IMR-90 (cell line): Measurements from ENCODE around the gene PDE6A. TPM values are rescaled to one million over a fixed set of nuclear protein-coding genes. Genes with fewer than 3 reads are reported as not detected.

Experiments
- ATAC-seq: fragments of 200-7000 bp; cut with Tn5 transposase; 2 replicates; pipeline ENCODE4 v1.9.1; 2020; ENCODE audit warnings: low read depth, mild to moderate bottlenecking, moderate library complexity
- BruUV-seq: library from RNA; stranded (reverse); fragments of 400-500 nt; replicated peaks from 2 replicates; lab custom pipeline; 2021; lab: Mats Ljungman, UMichigan
- CTCF ChIA-PET: fragments of 300-600 bp; formaldehyde crosslinking; extraction: SDS; loops from one replicate; lab custom pipeline; 2021; ENCODE audit warnings: antibody characterized with exemption; lab: Yijun Ruan, JAX
- POLR2A ChIA-PET: fragments of 300-600 bp; sonication (Branson Sonifier 250); formaldehyde crosslinking; loops from one replicate; lab custom pipeline; 2022; ENCODE audit warnings: antibody characterized with exemption; ENCODE audit not compliant: unreplicated experiment; lab: Charles Lee
- DNase-seq: peaks from one replicate; pipeline ENCODE4 v3.0.0; 2013
- H2AFZ ChIP-seq: replicated peaks from 2 replicates; pipeline ENCODE3; 2013; ENCODE audit warnings: low read length, mild to moderate bottlenecking; ENCODE audit not compliant: poor library complexity
- H2AK5ac ChIP-seq: 2 replicates; pipeline ENCODE4 v1.6.1; 2013; ENCODE audit warnings: low read depth, low read length, inconsistent platforms
- H2AK9ac ChIP-seq: replicated peaks from 2 replicates; pipeline ENCODE3; 2013; ENCODE audit warnings: mild to moderate bottlenecking, low read depth, low read length, moderate library complexity; ENCODE audit not compliant: poor library complexity
- H2BK120ac ChIP-seq: 2 replicates; pipeline ENCODE4 v1.6.1; 2013; ENCODE audit warnings: low read depth, low read length, inconsistent platforms
- H2BK15ac ChIP-seq: 3 replicates; pipeline ENCODE4 v1.6.1; 2013; ENCODE audit warnings: low read depth, low read length, inconsistent platforms
- H2BK20ac ChIP-seq: 2 replicates; pipeline ENCODE4 v1.6.1; 2013; ENCODE audit warnings: low read depth, mild to moderate bottlenecking, inconsistent platforms, low read length, moderate library complexity
- H2BK5ac ChIP-seq: 2 replicates; pipeline ENCODE4 v1.6.1; 2013; ENCODE audit warnings: mild to moderate bottlenecking, low read depth, low read length, inconsistent platforms; ENCODE audit not compliant: poor library complexity, severe bottlenecking
- H3K14ac ChIP-seq: replicated peaks from 2 replicates; pipeline ENCODE4 v1.6.1; 2013; ENCODE audit warnings: low read depth, low read length, inconsistent platforms
- H3K18ac ChIP-seq: 2 replicates; pipeline ENCODE4 v1.6.1; 2013; ENCODE audit warnings: low read depth, low read length, control low read depth
- H3K23ac ChIP-seq: 2 replicates; pipeline ENCODE4 v1.6.1; 2013; ENCODE audit warnings: low read depth, low read length, inconsistent platforms
- H3K27ac ChIP-seq: 2 replicates; pipeline ENCODE4 v1.5.1; 2013; ENCODE audit warnings: mild to moderate bottlenecking, control low read depth, low read length; ENCODE audit not compliant: insufficient read depth
- H3K27me3 ChIP-seq: 2 replicates; pipeline ENCODE4 v1.6.1; 2013; ENCODE audit warnings: low read length; ENCODE audit not compliant: control insufficient read depth, insufficient read depth
- H3K36me3 ChIP-seq: 2 replicates; pipeline ENCODE4 v1.6.1; 2013; ENCODE audit warnings: low read length, mixed read lengths; ENCODE audit not compliant: control insufficient read depth, insufficient read depth
- H3K4ac ChIP-seq: 2 replicates; pipeline ENCODE4 v1.6.1; 2013; ENCODE audit warnings: low read depth, low read length, inconsistent platforms
- H3K4me1 ChIP-seq: 2 replicates; pipeline ENCODE4 v1.6.1; 2013; ENCODE audit warnings: low read length, mixed read lengths; ENCODE audit not compliant: control insufficient read depth, insufficient read depth
- H3K4me2 ChIP-seq: 2 replicates; pipeline ENCODE4 v1.6.1; 2013; ENCODE audit warnings: low read depth, mild to moderate bottlenecking, control low read depth, low read length, moderate library complexity
- H3K4me3 ChIP-seq: 2 replicates; pipeline ENCODE4 v1.5.1; 2013; ENCODE audit warnings: low read depth, mild to moderate bottlenecking, control low read depth, low read length, moderate library complexity; ENCODE audit not compliant: insufficient read depth
- H3K56ac ChIP-seq: 2 replicates; pipeline ENCODE4 v1.6.1; 2013; ENCODE audit warnings: low read length, inconsistent platforms; ENCODE audit not compliant: insufficient read depth; ENCODE audit errors: extremely low read depth
- H3K79me1 ChIP-seq, 2 experiments: 2 replicates each; pipeline ENCODE4 v1.6.1; 2013; ENCODE audit warnings: low read length in 2 of 2, inconsistent platforms in 1 of 2, low read depth in 1 of 2
- H3K9ac ChIP-seq: 2 replicates; pipeline ENCODE4 v1.6.1; 2013; ENCODE audit warnings: low read depth, low read length, control low read depth
- H3K9me1 ChIP-seq: 2 replicates; pipeline ENCODE4 v1.6.1; 2013; ENCODE audit warnings: low read length, inconsistent platforms; ENCODE audit not compliant: insufficient read depth
- H3K9me3 ChIP-seq: 2 replicates; pipeline ENCODE4 v1.6.1; 2013; ENCODE audit warnings: low read length; ENCODE audit not compliant: control insufficient read depth, insufficient read depth
- H4K20me1 ChIP-seq: 2 replicates; pipeline ENCODE4 v1.6.1; 2013; ENCODE audit warnings: low read length, inconsistent platforms; ENCODE audit not compliant: insufficient read depth
- H4K5ac ChIP-seq: 2 replicates; pipeline ENCODE4 v1.6.1; 2013; ENCODE audit warnings: mild to moderate bottlenecking, low read depth, low read length, control low read depth
- H4K8ac ChIP-seq, 2 experiments: 2 replicates each; pipeline ENCODE4 v1.6.1; 2013; ENCODE audit warnings: low read depth in 2 of 2, low read length in 2 of 2, control low read depth in 1 of 2, inconsistent platforms in 1 of 2
- H4K91ac ChIP-seq: 2 replicates; pipeline ENCODE4 v1.6.1; 2013; ENCODE audit warnings: low read depth, low read length, inconsistent platforms; ENCODE audit not compliant: insufficient read depth
- CEBPB ChIP-seq: IDR thresholded peaks from 2 replicates; pipeline ENCODE4 v1.6.1; 2012; ENCODE audit warnings: low read depth, low read length, improper control_type of control experiment
- CTCF ChIP-seq: conservative IDR thresholded peaks from 2 replicates; pipeline ENCODE4 v1.5.1; 2012; ENCODE audit warnings: mild to moderate bottlenecking, low read depth, low read length, improper control_type of control experiment
- FOS ChIP-seq: fragments of 150-350 bp; IDR thresholded peaks from 2 replicates; pipeline ENCODE4 v1.6.1; 2016; ENCODE audit warnings: low read depth, low read length
- MAFK ChIP-seq: IDR thresholded peaks from 2 replicates; pipeline ENCODE4 v1.6.1; 2012; ENCODE audit warnings: low read depth, low read length, improper control_type of control experiment
- MAZ ChIP-seq: IDR thresholded peaks from 2 replicates; pipeline ENCODE4 v1.6.1; 2012; ENCODE audit warnings: low read depth, mild to moderate bottlenecking, low read length, improper control_type of control experiment, moderate library complexity, borderline replicate concordance
- NFE2L2 ChIP-seq: fragments of 150-350 bp; IDR thresholded peaks from 2 replicates; pipeline ENCODE4 v1.6.1; 2016; ENCODE audit warnings: low read depth, mild to moderate bottlenecking, low read length
- RCOR1 ChIP-seq: IDR thresholded peaks from 2 replicates; pipeline ENCODE4 v1.6.1; 2012; ENCODE audit warnings: mild to moderate bottlenecking, low read length, improper control_type of control experiment; ENCODE audit not compliant: insufficient replicate concordance
- SMC3 ChIP-seq: fragments of 150-350 bp; IDR thresholded peaks from 2 replicates; pipeline ENCODE4 v1.6.1; 2016; ENCODE audit warnings: low read depth, mild to moderate bottlenecking, antibody characterized with exemption, low read length, moderate library complexity
- USF2 ChIP-seq: fragments of 150-350 bp; IDR thresholded peaks from 2 replicates; pipeline ENCODE4 v1.6.1; 2017; ENCODE audit warnings: mild to moderate bottlenecking, antibody characterized with exemption, low read length, low read depth
- WGBS, 2 experiments: methylation state at CpG; one replicate each; pipeline versions ENCODE4 v1.1.5 to v1.1.7; 2013; ENCODE audit warnings: missing lambda C conversion rate in 2 of 2; ENCODE audit not compliant: insufficient read length in 1 of 2; ENCODE audit errors: extremely low coverage in 2 of 2; 5-methylcytosine and 5-hydroxymethylcytosine counted together
- dilution Hi-C: fragments of 300-500 bp; cut with HindIII; formaldehyde crosslinking; loops from one replicate; pipeline ENCODE4 v1.14.3; 2018; ENCODE audit warnings: low sequenced_read_pairs; ENCODE audit not compliant: unreplicated experiment
- in situ Hi-C: fragments of 300-500 bp; cut with MboI; formaldehyde crosslinking; loops from 3 replicates; pipeline ENCODE4 v1.14.3; 2019; ENCODE audit warnings: low sequenced_read_pairs, inconsistent platforms, mixed read lengths
- intact Hi-C: fragments of 100-400 bp; cut with micrococcal nuclease; formaldehyde crosslinking; loops from 2 replicates; pipeline ENCODE4 v1.10.0; 2022
- polyA plus RNA-seq, 3 experiments: library from polyadenylated mRNA; depleted of rRNA; stranded (reverse); fragments of >200 nt; gene quantifications; 2 replicates each; pipeline ENCODE4 v1.2.3, GENCODE V29; 2012; ENCODE audit warnings: low replicate concordance in 1 of 3
- total RNA-seq: library from RNA; depleted of rRNA; stranded (reverse); fragments of >200 nt; gene quantifications from 2 replicates; pipeline ENCODE4 v1.2.3, GENCODE V29; 2012

The PDE6A gene
- total and polyA plus RNA-seq, 2 of the 4 experiments (the other 2 are of a cell fraction) = not detected

- no peak for DNase-seq
- H4K20me1 ChIP-seq = no peaks in the 10 kb centered on the region
- no peak overlapping the region for H3K14ac ChIP-seq
- H3K36me3 ChIP-seq = no peaks in the 10 kb centered on the region
- H3K9me3 ChIP-seq = no peaks in the 10 kb centered on the region
- no peak overlapping the region for H3K9ac ChIP-seq
- 50% methylated on average over 1 of the region's 3 CpGs; no CpG with 5 or more reads in 1 of the 2 experiments for WGBS, 2 experiments
- no peaks in the 10 kb centered on the region for H3K9me1 ChIP-seq
- ChIA-PET POLR2A (no interaction called here), CTCF (interaction anchor here (0.6 kb wide), 1 partner anchor 45 kb away, joined by 4 read pairs; no protein-coding TSS in a partner anchor)
- no peak for TF ChIP-seq MAZ
- TF ChIP-seq MAFK = no peak
- no peak for TF ChIP-seq RCOR1
- no peak for TF ChIP-seq SMC3
- no peak for TF ChIP-seq NFE2L2
- TF ChIP-seq CTCF = no peak
- TF ChIP-seq FOS = no peak
- TF ChIP-seq CEBPB = no peak
- no peak for TF ChIP-seq USF2
- H4K8ac ChIP-seq = no peak overlapping the region
- BruUV-seq = no TSS peak
- no peak for ATAC-seq
- no peak overlapping the region for H2BK15ac ChIP-seq
- H3K79me1 ChIP-seq = no peaks in the 10 kb centered on the region
- intact Hi-C loops = no loop called here
- H2AK5ac ChIP-seq = no peak overlapping the region
- H2BK5ac ChIP-seq = no peak overlapping the region
- no peak overlapping the region for H3K4me2 ChIP-seq
- no peak overlapping the region for H3K4me3 ChIP-seq
- no peak overlapping the region for H2BK120ac ChIP-seq
- H3K4me1 ChIP-seq = no peaks in the 10 kb centered on the region
- H3K27me3 ChIP-seq = peaks cover 30% of the 10 kb centered on the region
- no peak overlapping the region for H3K23ac ChIP-seq
- no peak overlapping the region for H2BK20ac ChIP-seq
- H3K18ac ChIP-seq = no peak overlapping the region
- H2AK9ac ChIP-seq = no peak overlapping the region
- no peak overlapping the region for H4K5ac ChIP-seq
- no peak overlapping the region for H3K56ac ChIP-seq
- no peak overlapping the region for H3K27ac ChIP-seq
- H2AFZ ChIP-seq = no peak overlapping the region
- no peak overlapping the region for H4K91ac ChIP-seq
- H3K4ac ChIP-seq = no peak overlapping the region
- in situ Hi-C loops = no loop called here
- dilution Hi-C loops = no loop called here
Measured at GRCh38 chr5:149946118-149946517, 1.5 kb upstream of the PDE6A start.
